ENCODE results near the gene DUSP2. TPM values are rescaled to one million over a fixed set of nuclear protein-coding genes. Genes with fewer than 3 reads are reported as not detected.

The DUSP2 gene
- 35.7 TPM for polyA plus RNA-seq (2013)

- CTCF ChIA-PET = interaction anchor here (0.7 to 15.8 kb wide), 6 partner anchors 13 to 152 kb away, joined by 3 to 346 read pairs (median 4); no protein-coding TSS in a partner anchor
- peak; percentile 84 to 93 (median 88) for DNase-seq
- POLR2A ChIA-PET = interaction anchor here (0.6 to 1.6 kb wide), 7 partner anchors 10 to 364 kb away, joined by 3 to 10 read pairs (median 3); no protein-coding TSS in a partner anchor
- under 1% methylated on average over 67 of the region's 94 CpGs for WGBS (ENCODE audit: insufficient coverage)
- Histone ChIP-seq H3K36me3 (ENCODE audit: control insufficient read depth in 4 of 4, insufficient read depth in 4 of 4, low read length in 3 of 4) (peaks cover 0 to 22% (median 2%) of the 10 kb centered on the region in 4 experiments), H3K27ac (ENCODE audit: insufficient read depth in 1 of 2, low read depth in 1 of 2, low read length in 2 of 2, poor library complexity in 1 of 2, severe bottlenecking in 2 of 2) (peak within 1 kb of the TSS; percentile 77 to 79), H3K27me3 (replicated peaks in 2 of 5; ENCODE audit: control insufficient read depth in 4 of 5, insufficient read depth in 5 of 5, low read length in 4 of 5) (no peaks in the 10 kb centered on the region), H3K4me1 (ENCODE audit: control extremely low read depth in 1 of 4, control insufficient read depth in 4 of 4, insufficient read depth in 4 of 4, low read length in 3 of 4) (peaks cover 10 to 71% (median 66%) of the 10 kb centered on the region in 4 experiments), H3K9me3 (ENCODE audit: control extremely low read depth in 1 of 5, control insufficient read depth in 4 of 5, insufficient read depth in 2 of 5, low read depth in 1 of 5, low read length in 4 of 5) (no peaks in the 10 kb centered on the region), H3K4me3 (ENCODE audit: control insufficient read depth in 1 of 7, extremely low read depth in 1 of 7, insufficient read depth in 4 of 7, low read depth in 2 of 7, low read length in 6 of 7) (peak within 1 kb of the TSS; percentile 52 to 80 (median 69))
These were observed at the start of gene DUSP2 for GRCh38 chr2:96145036-96145847. TSS of gene DUSP2 (minus strand) at chr2:96145440. CDS start at chr2:96145354, 86 bp downstream.

GRCh38 chr2:96191937-96192670 lies 46.9 kb upstream of the DUSP2 start:
- DNase-seq = no peak
- no peak overlapping the region for H3K27ac ChIP-seq (ENCODE audit: insufficient read depth in 1 of 2, low read depth in 1 of 2, low read length in 2 of 2, poor library complexity in 1 of 2, severe bottlenecking in 2 of 2)

GRCh38 chr2:96188821-96189526 lies 43.7 kb upstream of the DUSP2 start:
- ChIA-PET POLR2A (no interaction called here), CTCF (interaction anchor here (1.0 to 3.3 kb wide), 3 partner anchors 14 to 78 kb away, joined by 3 to 13 read pairs (median 10); partner anchors contain the start of gene ASTL)
- Histone ChIP-seq H3K27me3 (replicated peaks in 2 of 5; ENCODE audit: control insufficient read depth in 4 of 5, insufficient read depth in 5 of 5, low read length in 4 of 5) (no peaks in the 10 kb centered on the region), H3K27ac (ENCODE audit: insufficient read depth in 1 of 2, low read depth in 1 of 2, low read length in 2 of 2, poor library complexity in 1 of 2, severe bottlenecking in 2 of 2) (no peak overlapping the region), H3K4me3 (ENCODE audit: control insufficient read depth in 1 of 7, extremely low read depth in 1 of 7, insufficient read depth in 4 of 7, low read depth in 2 of 7, low read length in 6 of 7) (no peak overlapping the region), H3K9me3 (ENCODE audit: control extremely low read depth in 1 of 5, control insufficient read depth in 4 of 5, insufficient read depth in 2 of 5, low read depth in 1 of 5, low read length in 4 of 5) (no peaks in the 10 kb centered on the region), H3K36me3 (ENCODE audit: control insufficient read depth in 4 of 4, insufficient read depth in 4 of 4, low read length in 3 of 4) (peaks cover 19 to 84% (median 68%) of the 10 kb centered on the region in 4 experiments), H3K4me1 (ENCODE audit: control extremely low read depth in 1 of 4, control insufficient read depth in 4 of 4, insufficient read depth in 4 of 4, low read length in 3 of 4) (no peaks in the 10 kb centered on the region)
- WGBS (ENCODE audit: insufficient coverage) = 100% methylated on average over 4 of the region's 12 CpGs
- DNase-seq = no peak

More at GRCh38 chr2:96191937-96192670, 46.9 kb upstream of the DUSP2 start:
- 99% methylated on average over 8 of the region's 11 CpGs for WGBS (ENCODE audit: insufficient coverage)
- H3K36me3 ChIP-seq (ENCODE audit: control insufficient read depth in 4 of 4, insufficient read depth in 4 of 4, low read length in 3 of 4) = peaks cover 17 to 71% (median 58%) of the 10 kb centered on the region in 4 experiments
- ChIA-PET CTCF (interaction anchor here (1.0 to 3.3 kb wide), 6 partner anchors 9 to 215 kb away, joined by 3 to 13 read pairs (median 4); no protein-coding TSS in a partner anchor), POLR2A (interaction anchor here (0.5 kb wide), 1 partner anchor 13 kb away, joined by 3 read pairs; no protein-coding TSS in a partner anchor)
- no peaks in the 10 kb centered on the region for H3K27me3 ChIP-seq (replicated peaks in 2 of 5; ENCODE audit: control insufficient read depth in 4 of 5, insufficient read depth in 5 of 5, low read length in 4 of 5)
- no peaks in the 10 kb centered on the region for H3K4me1 ChIP-seq (ENCODE audit: control extremely low read depth in 1 of 4, control insufficient read depth in 4 of 4, insufficient read depth in 4 of 4, low read length in 3 of 4)
- no peaks in the 10 kb centered on the region for H3K9me3 ChIP-seq (ENCODE audit: control extremely low read depth in 1 of 5, control insufficient read depth in 4 of 5, insufficient read depth in 2 of 5, low read depth in 1 of 5, low read length in 4 of 5)
- no peak overlapping the region for H3K4me3 ChIP-seq (ENCODE audit: control insufficient read depth in 1 of 7, extremely low read depth in 1 of 7, insufficient read depth in 4 of 7, low read depth in 2 of 7, low read length in 6 of 7)

- H3K36me3 ChIP-seq (ENCODE audit: control insufficient read depth in 4 of 4, insufficient read depth in 4 of 4, low read length in 3 of 4) = peaks cover 10 to 61% (median 47%) of the 10 kb centered on the region in 4 experiments
- no peaks in the 10 kb centered on the region for H3K9me3 ChIP-seq (ENCODE audit: control extremely low read depth in 1 of 5, control insufficient read depth in 4 of 5, insufficient read depth in 2 of 5, low read depth in 1 of 5, low read length in 4 of 5)
- 96% methylated on average over 5 of the region's 5 CpGs for WGBS (ENCODE audit: insufficient coverage)
- ChIA-PET POLR2A (no interaction called here), CTCF (interaction anchor here (1.5 to 3.9 kb wide), 3 partner anchors 12 to 49 kb away, joined by 5 to 23 read pairs (median 16); partner anchors contain the start of gene ASTL)
- no peaks in the 10 kb centered on the region for H3K4me1 ChIP-seq (ENCODE audit: control extremely low read depth in 1 of 4, control insufficient read depth in 4 of 4, insufficient read depth in 4 of 4, low read length in 3 of 4)
- no peaks in the 10 kb centered on the region for H3K27me3 ChIP-seq (replicated peaks in 2 of 5; ENCODE audit: control insufficient read depth in 4 of 5, insufficient read depth in 5 of 5, low read length in 4 of 5)
- no peak overlapping the region for H3K4me3 ChIP-seq (ENCODE audit: control insufficient read depth in 1 of 7, extremely low read depth in 1 of 7, insufficient read depth in 4 of 7, low read depth in 2 of 7, low read length in 6 of 7)
- DNase-seq = no peak
- H3K27ac ChIP-seq (ENCODE audit: insufficient read depth in 1 of 2, low read depth in 1 of 2, low read length in 2 of 2, poor library complexity in 1 of 2, severe bottlenecking in 2 of 2) = no peak overlapping the region
These were observed 41.3 kb upstream of the DUSP2 start for GRCh38 chr2:96186562-96186961.

- Histone ChIP-seq H3K27ac (ENCODE audit: insufficient read depth in 1 of 2, low read depth in 1 of 2, low read length in 2 of 2, poor library complexity in 1 of 2, severe bottlenecking in 2 of 2) (no peak overlapping the region), H3K27me3 (replicated peaks in 2 of 5; ENCODE audit: control insufficient read depth in 4 of 5, insufficient read depth in 5 of 5, low read length in 4 of 5) (no peaks in the 10 kb centered on the region), H3K36me3 (ENCODE audit: control insufficient read depth in 4 of 4, insufficient read depth in 4 of 4, low read length in 3 of 4) (peaks cover 6 to 50% (median 38%) of the 10 kb centered on the region in 4 experiments), H3K4me1 (ENCODE audit: control extremely low read depth in 1 of 4, control insufficient read depth in 4 of 4, insufficient read depth in 4 of 4, low read length in 3 of 4) (peaks cover 0 to 3% (median 0%) of the 10 kb centered on the region in 4 experiments), H3K4me3 (ENCODE audit: control insufficient read depth in 1 of 7, extremely low read depth in 1 of 7, insufficient read depth in 4 of 7, low read depth in 2 of 7, low read length in 6 of 7) (no peak overlapping the region), H3K9me3 (ENCODE audit: control extremely low read depth in 1 of 5, control insufficient read depth in 4 of 5, insufficient read depth in 2 of 5, low read depth in 1 of 5, low read length in 4 of 5) (no peaks in the 10 kb centered on the region)
- no peak for DNase-seq
- CTCF ChIA-PET = interaction anchor here (1.2 to 3.9 kb wide), 5 partner anchors 10 to 78 kb away, joined by 3 to 23 read pairs (median 3); partner anchors contain the start of gene ASTL
- no CpG with 5 or more reads among the region's 1 CpG for WGBS (ENCODE audit: insufficient coverage)
- POLR2A ChIA-PET = no interaction called here
These were observed 40.3 kb upstream of the DUSP2 start for GRCh38 chr2:96185516-96185915.

GRCh38 chr2:96184989-96185388 lies 39.7 kb upstream of the DUSP2 start:
- CTCF ChIA-PET = interaction anchor here (1.2 to 3.9 kb wide), 5 partner anchors 10 to 79 kb away, joined by 3 to 23 read pairs (median 3); partner anchors contain the start of gene ASTL

More at GRCh38 chr2:96184989-96185388, 39.7 kb upstream of the DUSP2 start:
- H3K4me3 ChIP-seq (ENCODE audit: control insufficient read depth in 1 of 7, extremely low read depth in 1 of 7, insufficient read depth in 4 of 7, low read depth in 2 of 7, low read length in 6 of 7) = no peak overlapping the region
- peaks cover 6 to 46% (median 35%) of the 10 kb centered on the region in 4 experiments for H3K36me3 ChIP-seq (ENCODE audit: control insufficient read depth in 4 of 4, insufficient read depth in 4 of 4, low read length in 3 of 4)
- no peak overlapping the region for H3K27ac ChIP-seq (ENCODE audit: insufficient read depth in 1 of 2, low read depth in 1 of 2, low read length in 2 of 2, poor library complexity in 1 of 2, severe bottlenecking in 2 of 2)
- POLR2A ChIA-PET = no interaction called here
- H3K9me3 ChIP-seq (ENCODE audit: control extremely low read depth in 1 of 5, control insufficient read depth in 4 of 5, insufficient read depth in 2 of 5, low read depth in 1 of 5, low read length in 4 of 5) = no peaks in the 10 kb centered on the region
- no peaks in the 10 kb centered on the region for H3K27me3 ChIP-seq (replicated peaks in 2 of 5; ENCODE audit: control insufficient read depth in 4 of 5, insufficient read depth in 5 of 5, low read length in 4 of 5)
- DNase-seq = no peak
- WGBS (ENCODE audit: insufficient coverage) = 88% methylated on average over 2 of the region's 8 CpGs
- H3K4me1 ChIP-seq (ENCODE audit: control extremely low read depth in 1 of 4, control insufficient read depth in 4 of 4, insufficient read depth in 4 of 4, low read length in 3 of 4) = peaks cover 0 to 3% (median under 1%) of the 10 kb centered on the region in 4 experiments
